Endothelial cell of umbilical vein (primary cell): ENCODE data around the gene SLC25A33. TPM values are rescaled to one million over a fixed set of nuclear protein-coding genes. Genes with fewer than 3 reads are reported as not detected.

Experiments
- BruUV-seq: library from RNA; stranded (reverse); fragments of 400-500 nt; replicated peaks from 2 replicates; lab custom pipeline; 2021; lab: Mats Ljungman, UMichigan
- CTCF ChIA-PET: fragments of 300-600, 350-600 bp; sonication (Branson Sonifier 250); formaldehyde crosslinking; loops from one replicate; lab custom pipeline; 2021; ENCODE audit warnings: antibody characterized with exemption, inconsistent platforms; lab: Charles Lee
- POLR2A ChIA-PET: fragments of 300-600, 350-600 bp; sonication (Branson Sonifier 250); formaldehyde crosslinking; loops from one replicate; lab custom pipeline; 2021; ENCODE audit warnings: antibody characterized with exemption, inconsistent platforms; lab: Charles Lee
- DNase-seq: peaks from one replicate; pipeline ENCODE4 v3.0.0-alpha.2; 2011; ENCODE audit warnings: low read depth, low spot score
- FAIRE-seq: peaks from 2 replicates; lab custom pipeline; 2011; peaks lifted over from hg19 to GRCh38; lab: Jason Lieb, UNC
- H2AFZ ChIP-seq: 2 replicates; pipeline ENCODE4 v1.6.0; 2012; ENCODE audit warnings: low read depth, low read length, control low read depth, inconsistent platforms
- H3K27ac ChIP-seq: 2 replicates; pipeline ENCODE4 v1.5.1; 2011; ENCODE audit warnings: low read depth, mild to moderate bottlenecking, control low read depth, low read length, moderate library complexity; ENCODE audit not compliant: insufficient read depth
- H3K27me3 ChIP-seq, 2 experiments: 2 replicates each; pipeline versions ENCODE4 v1.6.0 to v1.6.1; 2011; ENCODE audit warnings: low read length in 2 of 2, mixed read lengths in 1 of 2; ENCODE audit not compliant: control insufficient read depth in 2 of 2, insufficient read depth in 2 of 2
- H3K36me3 ChIP-seq, 2 experiments: 2 replicates in 1 of 2; 3 replicates in 1 of 2; pipeline ENCODE4 v1.5.1; 2011; ENCODE audit warnings: low read length in 2 of 2, mild to moderate bottlenecking in 1 of 2, moderate library complexity in 1 of 2; ENCODE audit not compliant: control insufficient read depth in 2 of 2, insufficient read depth in 2 of 2; ENCODE audit errors: extremely low read depth in 1 of 2
- H3K4me1 ChIP-seq: 3 replicates; pipeline ENCODE4 v1.5.1; 2011; ENCODE audit warnings: mild to moderate bottlenecking, low read length; ENCODE audit not compliant: control insufficient read depth, insufficient read depth; ENCODE audit errors: extremely low read depth
- H3K4me2 ChIP-seq: 2 replicates; pipeline ENCODE4 v1.6.1; 2011; ENCODE audit warnings: low read length, control low read depth, mixed read lengths; ENCODE audit not compliant: insufficient read depth
- H3K4me3 ChIP-seq, 3 experiments: fragments of 200-600 bp in 1 of 3; sonication (generic), shearing (Covaris generic) in 1 of 3; replicated peaks in 1 of 3; 2 replicates each; pipeline ENCODE4 v1.5.1; 2011 to 2016; ENCODE audit warnings: control low read depth in 3 of 3, low read length in 3 of 3, mild to moderate bottlenecking in 2 of 3, inconsistent platforms in 1 of 3, low read depth in 1 of 3, moderate library complexity in 1 of 3; ENCODE audit not compliant: insufficient read depth in 1 of 3
- H3K79me2 ChIP-seq: 2 replicates; pipeline ENCODE4 v1.6.0; 2012; ENCODE audit warnings: low read length, inconsistent platforms; ENCODE audit not compliant: control insufficient read depth, insufficient read depth
- H3K9ac ChIP-seq: replicated peaks from 2 replicates; pipeline ENCODE3; 2011; ENCODE audit warnings: low read length, control low read depth; ENCODE audit not compliant: insufficient read depth; ENCODE audit errors: extremely low read depth
- H3K9me1 ChIP-seq: replicated peaks from 3 replicates; pipeline ENCODE4 v1.6.0; 2011; ENCODE audit warnings: mild to moderate bottlenecking, low read length; ENCODE audit not compliant: control insufficient read depth, insufficient read depth; ENCODE audit errors: extremely low read depth
- H3K9me3 ChIP-seq: replicated peaks from 2 replicates; pipeline ENCODE4 v1.5.1; 2012; ENCODE audit warnings: low read length, inconsistent platforms; ENCODE audit not compliant: control insufficient read depth, insufficient read depth
- H4K20me1 ChIP-seq: replicated peaks from 2 replicates; pipeline ENCODE3; 2011; ENCODE audit warnings: mild to moderate bottlenecking, low read length; ENCODE audit not compliant: control insufficient read depth, insufficient read depth; ENCODE audit errors: extremely low read depth
- CTCF ChIP-seq, 2 donors: IDR thresholded peaks; 1 replicate in 1 of 2; 2 replicates in 1 of 2; pipeline ENCODE4 v1.5.1; 2011; ENCODE audit warnings: low read length in 2 of 2, mild to moderate bottlenecking in 2 of 2, moderate library complexity in 2 of 2, control low read depth in 1 of 2, inconsistent platforms in 1 of 2, low read depth in 1 of 2; ENCODE audit not compliant: insufficient read depth in 1 of 2; ENCODE audit errors: extremely low read depth in 1 of 2
- GATA2 ChIP-seq: IDR thresholded peaks from 2 replicates; pipeline ENCODE4 v1.7.0; 2011; ENCODE audit warnings: low read depth, mild to moderate bottlenecking, moderate library complexity, mixed read lengths, low read length; ENCODE audit not compliant: insufficient read length, insufficient read depth
- dilution Hi-C: fragments of 300-500 bp; cut with MboI; formaldehyde crosslinking; loops from one replicate; pipeline ENCODE4 v1.15.0; 2019; ENCODE audit warnings: low sequenced_read_pairs; ENCODE audit not compliant: extremely low pct_ligation_motif_present
- intact Hi-C: fragments of 100-400 bp; cut with micrococcal nuclease; formaldehyde crosslinking; loops from one replicate; pipeline ENCODE4 v1.10.0; 2022
- polyA plus RNA-seq, 4 experiments: library from polyadenylated mRNA; depleted of rRNA in 3 of 4; stranded (reverse) in 3 of 4; unstranded in 1 of 4; fragments of >200 nt; gene quantifications; 2 replicates each; pipeline versions ENCODE4 v1.2.1 to v1.2.3, GENCODE V29; 2011 to 2012; ENCODE audit warnings: missing spikeins in 1 of 4
- total RNA-seq: library from RNA; stranded (reverse); gene quantifications from 2 replicates; pipeline ENCODE4 v1.2.3, GENCODE V29; 2021

The SLC25A33 gene
- total and polyA plus RNA-seq, 2 donors (not counting 3 experiments of a cell fraction or from before 2014, with no cell fraction given), result 3.8 to 6.6 TPM

- H3K79me2 ChIP-seq, result no peaks in the 10 kb centered on the region
- H3K27ac ChIP-seq, result no peak overlapping the region
- intact Hi-C loops, result no loop called here
- FAIRE-seq (no peak), DNase-seq (no peak)
- ChIA-PET CTCF (interaction anchor here (2.1 kb wide), 1 partner anchor 10 kb away, joined by 7 read pairs; no protein-coding TSS in a partner anchor), POLR2A (no interaction called here)
- H4K20me1 ChIP-seq, result no peaks in the 10 kb centered on the region
- dilution Hi-C loops, result no loop called here
- no peak overlapping the region for H3K4me2 ChIP-seq
- no peak for TF ChIP-seq GATA2
- no peak for TF ChIP-seq CTCF (IDR thresholded peaks at IDR 0.05; ENCODE audit: extremely low read depth in 1 of 2, insufficient read depth in 1 of 2, low read depth in 1 of 2, low read length in 2 of 2)
- H2AFZ ChIP-seq, result no peak overlapping the region
- no peaks in the 10 kb centered on the region for H3K9me1 ChIP-seq
- H3K27me3 ChIP-seq, result peaks cover 2 to 4% of the 10 kb centered on the region in 2 experiments
- no peaks in the 10 kb centered on the region for H3K36me3 ChIP-seq
- H3K4me1 ChIP-seq, result no peaks in the 10 kb centered on the region
- no peak overlapping the region for H3K9ac ChIP-seq
- BruUV-seq, result no TSS peak
- no peaks in the 10 kb centered on the region for H3K9me3 ChIP-seq
- no peak overlapping the region for H3K4me3 ChIP-seq
Measured at GRCh38 chr1:9500756-9501754, 38.2 kb upstream of the SLC25A33 start.
